Subcutaneous adipose tissue (tissue), 4 donors: Measurements from ENCODE around the gene LTK. TPM values are rescaled to one million over a fixed set of nuclear protein-coding genes. Genes with fewer than 3 reads are reported as not detected.

Experiments used
- CTCF ChIP-seq: fragments of 450-650 bp; IDR thresholded peaks from one replicate; pipeline ENCODE4 v1.5.1; 2016; ENCODE audit warnings: low read depth, mild to moderate bottlenecking, control low read depth, antibody characterized with exemption, moderate library complexity
- total RNA-seq, 4 donors: library from RNA; depleted of rRNA; stranded (reverse); fragments of >200 nt; gene quantifications; one replicate each; pipeline ENCODE4 v1.1.0, GENCODE V29; 2016

LTK gene
- total RNA-seq, 4 donors from 2014 or later, result 0.33 to 2.4 (median 0.48) TPM

GRCh38 chr15:41523097-41523496 lies 9.5 kb upstream of the LTK start:
- no peak for TF ChIP-seq CTCF

- no peak for TF ChIP-seq CTCF
These were observed 8.0 kb upstream of the LTK start for GRCh38 chr15:41521614-41522013.

GRCh38 chr15:41520636-41521035 lies 7.0 kb upstream of the LTK start:
- no peak for TF ChIP-seq CTCF

GRCh38 chr15:41517895-41518449 lies 4.3 kb upstream of the LTK start:
- no peak for TF ChIP-seq CTCF

- no peak for TF ChIP-seq CTCF
These were observed 604 bp downstream of the LTK start for GRCh38 chr15:41512940-41513505.

GRCh38 chr15:41512512-41512939 lies 1.1 kb downstream of the LTK start:
- no peak for TF ChIP-seq CTCF

DNA sequence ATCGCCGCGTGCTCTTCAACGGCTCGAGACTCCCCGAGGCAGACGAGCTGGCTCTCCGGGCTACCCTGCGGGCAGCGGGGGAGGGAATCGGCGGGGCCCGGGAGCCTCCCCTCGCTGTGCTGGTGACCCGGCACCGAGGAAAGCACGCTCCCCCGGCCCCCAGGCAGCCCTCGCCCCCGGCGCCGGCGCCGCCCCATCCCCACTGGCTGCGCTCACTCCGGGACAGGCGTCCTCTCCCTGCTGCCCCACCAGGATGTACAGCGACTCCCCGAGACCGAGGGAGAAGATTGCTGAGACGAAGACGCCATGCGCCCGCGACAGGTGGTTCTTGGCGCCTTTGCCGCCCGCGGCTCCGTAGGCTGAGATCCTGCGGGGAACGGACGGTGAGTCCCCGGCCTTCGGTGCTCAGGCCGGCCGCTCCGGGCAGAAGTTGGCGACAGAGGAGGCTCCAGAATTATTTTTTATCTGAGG lies 1.7 kb downstream of the LTK start:
- TF ChIP-seq CTCF, result no peak
